ENCODE results near the gene TNFRSF21. TPM values are rescaled to one million over a fixed set of nuclear protein-coding genes. Genes with fewer than 3 reads are reported as not detected.

Gene TNFRSF21
- total and polyA plus RNA-seq, 2 of the 8 experiments (the other 6 are each of a cell fraction or from before 2014, with no cell fraction given) = 16.4 to 52.7 TPM

DNA sequence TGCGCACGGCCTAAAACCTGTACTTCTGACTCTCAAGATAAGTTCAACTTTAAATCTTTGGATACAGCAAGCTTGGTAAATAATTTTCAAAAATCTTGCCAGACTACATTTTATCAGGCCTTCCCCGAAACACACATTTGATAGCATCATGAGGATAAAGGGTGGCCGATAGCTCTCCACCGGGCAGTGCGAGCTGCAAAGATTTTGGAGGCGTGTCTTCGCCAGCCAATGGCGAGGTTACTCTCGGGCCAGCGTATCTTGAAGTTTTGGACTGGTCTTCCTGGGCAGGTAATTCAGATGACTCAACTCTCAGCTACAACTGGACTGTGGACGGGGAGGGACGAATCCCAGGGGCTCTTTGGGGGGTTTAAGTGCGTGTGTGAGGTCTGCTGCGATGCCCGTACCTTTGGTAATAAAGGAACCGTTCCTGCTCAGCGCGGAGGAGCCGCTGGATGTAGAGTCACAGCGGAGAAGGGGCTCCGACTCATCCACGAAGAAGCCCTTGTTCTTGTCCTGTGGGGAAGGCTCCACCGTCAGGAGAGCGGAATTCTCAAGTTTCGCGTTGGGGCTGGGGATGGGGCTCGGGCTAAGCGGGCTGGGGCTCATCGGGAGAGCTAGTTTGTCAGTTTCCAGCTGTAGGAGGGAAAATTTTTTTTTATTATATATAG is 75.3 kb downstream of the TNFRSF21 start:
- Histone ChIP-seq H2BK20ac (ENCODE audit: low read length) (no peak overlapping the region), H3K56ac (replicated peaks; ENCODE audit: insufficient read length, low read depth, low read length) (no peak overlapping the region), H3K36me3 (ENCODE audit: control insufficient read depth in 2 of 4, insufficient read depth in 4 of 4, low read length in 3 of 4) (peaks cover 0 to 21% (median 8%) of the 10 kb centered on the region in 4 experiments; a peak in 4 of 8 replicates), H2BK120ac (replicated peaks; ENCODE audit: low read depth, low read length) (no peak overlapping the region), H3K79me2 (ENCODE audit: control insufficient read depth in 1 of 2, insufficient read depth in 2 of 2, low read length in 2 of 2) (0 out of 4 replicates have a peak, but pooled peaks cover 0 to 8% of the 10 kb centered on the region in 2 experiments), H3K79me1 (ENCODE audit: low read depth, low read length) (peaks cover 2% of the 10 kb centered on the region; the same call in 1 of the 2 replicates), H3K23me2 (ENCODE audit: low read depth, low read length) (no peaks in the 10 kb centered on the region), H2AFZ (ENCODE audit: low read length) (no peak overlapping the region), H3K27ac (ENCODE audit: low read depth, low read length) (no peak overlapping the region), H3K9ac (replicated peaks in 1 of 4; ENCODE audit: extremely low read depth in 1 of 4, low read depth in 3 of 4, low read length in 3 of 4) (no peak overlapping the region), H4K20me1 (replicated peaks in 1 of 2; ENCODE audit: control insufficient read depth in 1 of 2, insufficient read depth in 2 of 2, low read length in 2 of 2) (no peaks in the 10 kb centered on the region), H3K4ac (replicated peaks; ENCODE audit: insufficient read length, low read depth, low read length) (no peak overlapping the region), H3K4me3 (ENCODE audit: extremely low read depth in 1 of 4, insufficient read depth in 2 of 4, low read depth in 3 of 4, low read length in 4 of 4) (no peak overlapping the region), H3K4me1 (replicated peaks in 1 of 4; ENCODE audit: control insufficient read depth in 3 of 4, insufficient read depth in 4 of 4, low read length in 3 of 4) (peaks cover 2 to 10% (median 6%) of the 10 kb centered on the region in 4 experiments), H4K5ac (ENCODE audit: insufficient read length, low read depth, low read length) (no peak overlapping the region), H2BK15ac (ENCODE audit: low read length) (no peak overlapping the region), H3K4me2 (ENCODE audit: insufficient read depth in 1 of 2, low read depth in 2 of 2, low read length in 2 of 2) (no peak overlapping the region), H4K91ac (replicated peaks; ENCODE audit: insufficient read length, low read length) (no peak overlapping the region), H2AK5ac (ENCODE audit: low read depth, low read length) (no peak overlapping the region), H3K9me3 (ENCODE audit: insufficient read depth in 2 of 2, low read depth in 1 of 2, low read length in 1 of 2) (no peaks in the 10 kb centered on the region), H3K14ac (ENCODE audit: insufficient read length) (no peak overlapping the region), H2BK5ac (ENCODE audit: low read depth, low read length) (0 out of 2 replicates have a peak overlapping the region, but pooled peaks have one; percentile 68), H3K27me3 (replicated peaks in 1 of 4; ENCODE audit: control insufficient read depth in 3 of 4, extremely low read depth in 1 of 4, insufficient read depth in 3 of 4, low read length in 3 of 4) (no peaks in the 10 kb centered on the region), H4K8ac (ENCODE audit: extremely low read depth, insufficient read depth, low read length) (peak overlapping the region; percentile 62; the same call in 1 of the 2 replicates), H3K18ac (ENCODE audit: extremely low read depth, low read length) (no peak overlapping the region), H2BK12ac (ENCODE audit: low read depth, low read length) (no peak overlapping the region; the same call in 1 of the 2 replicates), H3K23ac (ENCODE audit: insufficient read length) (no peak overlapping the region)
- ChIA-PET CTCF (ENCODE audit: partially characterized antibody) (interaction anchor here (0.6 to 1.6 kb wide), 9 partner anchors 12 to 1461 kb away, joined by 3 to 4 read pairs (median 3); no protein-coding TSS in a partner anchor), POLR2A (ENCODE audit: partially characterized antibody) (no interaction called here)
- FAIRE-seq = no peak
- no peak for DNase-seq (ENCODE audit: low read depth in 1 of 2, low spot score in 2 of 2)
- WGBS, 2 experiments (ENCODE audit: extremely low coverage in 1 of 2, insufficient coverage in 1 of 2, insufficient read length in 1 of 2, insufficient replicate concordance in 2 of 2, low coverage in 1 of 2, low lambda C conversion rate in 2 of 2, missing lambda C conversion rate in 1 of 2) = 84% methylated on average over 30 of the region's 30 CpGs; no CpG with 5 or more reads in 1 of the 2 experiments
- TF ChIP-seq POU5F1 (IDR thresholded peaks at IDR 0.05; ENCODE audit: low read depth, low read length) = no peak
- TF ChIP-seq HDAC6 (IDR thresholded peaks at IDR 0.05; ENCODE audit: low read depth, low read length) = no peak
- TF ChIP-seq SRF (IDR thresholded peaks at IDR 0.05; ENCODE audit: low read depth, low read length) = no peak
- no peak for TF ChIP-seq RXRA (IDR thresholded peaks at IDR 0.05; ENCODE audit: insufficient read depth, low read depth, low read length)
- no peak for TF ChIP-seq GTF2F1 (IDR thresholded peaks at IDR 0.05; ENCODE audit: borderline replicate concordance, low read depth, low read length)
- TF ChIP-seq SUZ12 (IDR thresholded peaks at IDR 0.05; ENCODE audit: low read length) = no peak
- TF ChIP-seq TCF12 (IDR thresholded peaks at IDR 0.05; ENCODE audit: low read depth, low read length) = no peak
- TF ChIP-seq POLR2A (IDR thresholded peaks at IDR 0.05; ENCODE audit: control extremely low read depth in 1 of 2, low read depth in 2 of 2, low read length in 2 of 2) = no peak
- no peak for TF ChIP-seq EZH2 (IDR thresholded peaks at IDR 0.05; ENCODE audit: low read depth, low read length, severe bottlenecking)
- no peak for TF ChIP-seq TAF7 (optimal IDR thresholded peaks at IDR 0.05; ENCODE audit: borderline replicate concordance, low read depth, low read length)
- TF ChIP-seq EP300 (IDR thresholded peaks at IDR 0.05; ENCODE audit: borderline replicate concordance in 1 of 2, low read depth in 2 of 2, low read length in 2 of 2) = no peak
- TF ChIP-seq KDM4A (IDR thresholded peaks at IDR 0.05; ENCODE audit: low read depth, low read length, severe bottlenecking) = no peak
